A549 (cell line): ENCODE data around the gene PCSK6. TPM values are rescaled to one million over a fixed set of nuclear protein-coding genes. Genes with fewer than 3 reads are reported as not detected.

ENCODE experiments used
- ATAC-seq, 2 experiments: fragments of 200-7000 bp in 1 of 2; fragments of >200 bp in 1 of 2; cut with Nextera tagmentation in 1 of 2; cut with Tn5 transposase in 1 of 2; 3 replicates each; pipeline versions ENCODE4 v1.8.0 to v1.9.1; 2018 to 2020; ENCODE audit warnings: mild to moderate bottlenecking in 1 of 2, moderate library complexity in 1 of 2
- CTCF ChIA-PET: fragments of 300-600 bp; sonication (Branson Sonifier 250); formaldehyde crosslinking; extraction: SDS; loops from one replicate; lab custom pipeline; 2021; ENCODE audit warnings: antibody characterized with exemption, inconsistent platforms; lab: Yijun Ruan, JAX
- POLR2A ChIA-PET: fragments of 350-600 bp; formaldehyde crosslinking; extraction: SDS; loops from one replicate; lab custom pipeline; 2021; ENCODE audit warnings: antibody characterized with exemption, inconsistent platforms; lab: Yijun Ruan, JAX
- DNase-seq, 2 experiments: peaks; one replicate each; pipeline versions ENCODE4 v3.0.0 to v3.0.0-alpha.2; 2011 to 2016; ENCODE audit warnings: low read depth in 1 of 2, low spot score in 1 of 2
- FAIRE-seq: peaks from 2 replicates; lab custom pipeline; 2011; peaks lifted over from hg19 to GRCh38; lab: Jason Lieb, UNC
- H3K27ac ChIP-seq, 2 experiments: fragments of >200 bp; sonication (Bioruptor Twin); formaldehyde crosslinking; 3 replicates each; pipeline ENCODE4 v1.5.1; 2016 to 2017
- H3K4me1 ChIP-seq: fragments of >200 bp; sonication (Bioruptor Twin); formaldehyde crosslinking; 3 replicates; pipeline ENCODE4 v1.6.1; 2016
- H3K4me2 ChIP-seq: fragments of >200 bp; sonication (Bioruptor Twin); formaldehyde crosslinking; 3 replicates; pipeline ENCODE4 v1.6.1; 2016
- H3K4me3 ChIP-seq: fragments of >200 bp; sonication (Bioruptor Twin); formaldehyde crosslinking; 3 replicates; pipeline ENCODE4 v1.5.1; 2016
- H3K9me3 ChIP-seq: fragments of >200 bp; sonication (Bioruptor Twin); formaldehyde crosslinking; 3 replicates; pipeline ENCODE4 v1.6.1; 2016
- ATOH8 ChIP-seq: fragments of 250-450 bp; sonication (Bioruptor Pico); IDR thresholded peaks from 2 replicates; pipeline ENCODE4 v1.5.0; 2020; ENCODE audit warnings: low read depth, mild to moderate bottlenecking, moderate library complexity
- CBX2 ChIP-seq: fragments of 200-600 bp; sonication (generic); IDR thresholded peaks from 2 replicates; pipeline ENCODE4 v1.6.1; 2016; ENCODE audit warnings: low read depth, mild to moderate bottlenecking, borderline replicate concordance
- CBX8 ChIP-seq: fragments of 200-600 bp; sonication (generic); IDR thresholded peaks from 2 replicates; pipeline ENCODE4 v1.6.1; 2016
- EHMT2 ChIP-seq: fragments of 200-600 bp; sonication (generic); IDR thresholded peaks from 2 replicates; pipeline ENCODE4 v1.6.1; 2016; ENCODE audit warnings: antibody characterized with exemption, low read depth, mild to moderate bottlenecking, moderate library complexity
- ESRRA ChIP-seq: fragments of 150-350 bp; IDR thresholded peaks from 2 replicates; pipeline ENCODE4 v1.6.1; 2014; ENCODE audit warnings: mild to moderate bottlenecking, low read length, borderline replicate concordance
- FOSB ChIP-seq: fragments of 250-450 bp; sonication (Bioruptor Pico); IDR thresholded peaks from 2 replicates; pipeline ENCODE4 v1.5.0; 2020; ENCODE audit warnings: mild to moderate bottlenecking, moderate library complexity
- FOSL2 ChIP-seq, 2 experiments: fragments of 450-650 bp in 1 of 2; fragments of >200 bp in 1 of 2; sonication (Bioruptor Twin) in 1 of 2; formaldehyde crosslinking; IDR thresholded peaks; 2 replicates each; pipeline versions ENCODE4 v1.5.0 to v1.6.1; 2016 to 2020; ENCODE audit warnings: mild to moderate bottlenecking in 1 of 2, moderate library complexity in 1 of 2
- HES2 ChIP-seq: fragments of >200 bp; sonication (Bioruptor Twin); formaldehyde crosslinking; IDR thresholded peaks from 2 replicates; pipeline ENCODE4 v1.6.1; 2016
- HOXA7 ChIP-seq: fragments of 250-450 bp; sonication (Bioruptor Pico); IDR thresholded peaks from 2 replicates; pipeline ENCODE4 v1.5.0; 2020; ENCODE audit warnings: mild to moderate bottlenecking, moderate library complexity
- MAZ ChIP-seq: fragments of 150-350 bp; IDR thresholded peaks from 2 replicates; pipeline ENCODE4 v1.6.1; 2014; ENCODE audit warnings: antibody characterized with exemption, low read depth, low read length, borderline replicate concordance
- NFE2L2 ChIP-seq: fragments of 150-350 bp; conservative IDR thresholded peaks from 2 replicates; pipeline ENCODE4 v1.6.1; 2014; ENCODE audit warnings: low read length
- NPAS2 ChIP-seq: fragments of 250-450 bp; sonication (Bioruptor Pico); IDR thresholded peaks from 2 replicates; pipeline ENCODE4 v1.8.0; 2022; ENCODE audit warnings: mild to moderate bottlenecking, moderate library complexity, borderline replicate concordance
- NR3C1 ChIP-seq: fragments of >200 bp; sonication (Bioruptor Twin); formaldehyde crosslinking; IDR thresholded peaks from 3 replicates; pipeline ENCODE4 v1.6.1; 2017
- POLR2A ChIP-seq: IDR thresholded peaks from 2 replicates; pipeline ENCODE4 v1.6.1; 2012; ENCODE audit warnings: mild to moderate bottlenecking, low read length
- RARB ChIP-seq: fragments of 250-450 bp; sonication (Bioruptor Pico); IDR thresholded peaks from 2 replicates; pipeline ENCODE4 v1.8.0; 2021; ENCODE audit warnings: mild to moderate bottlenecking, moderate library complexity
- RFX5 ChIP-seq: fragments of 450-650 bp; IDR thresholded peaks from 2 replicates; pipeline ENCODE4 v1.7.1; 2014; ENCODE audit warnings: antibody characterized with exemption, mild to moderate bottlenecking, moderate library complexity
- TFCP2L1 ChIP-seq: fragments of 250-450 bp; sonication (Bioruptor Pico); IDR thresholded peaks from 2 replicates; pipeline ENCODE4 v1.5.0; 2021; ENCODE audit warnings: mild to moderate bottlenecking
- ZFP36 ChIP-seq: fragments of 450-650 bp; IDR thresholded peaks from 2 replicates; pipeline ENCODE4 v1.6.1; 2014; ENCODE audit warnings: borderline replicate concordance; ENCODE audit not compliant: partially characterized antibody
- WGBS: methylation state at CpG from one replicate; pipeline ENCODE4 v1.1.6; 2017; ENCODE audit errors: missing lambda C conversion rate; 5-methylcytosine and 5-hydroxymethylcytosine counted together
- polyA plus RNA-seq, 4 experiments: library from polyadenylated mRNA; depleted of rRNA in 3 of 4; stranded (reverse); fragments of >200 nt; fragmentation: RNase III in 1 of 4; extraction: RNeasy Plus Mini Kit Qiagen cat#74134 plus additional on column Dnase treatment in 1 of 4; gene quantifications; 2 replicates in 3 of 4; 3 replicates in 1 of 4; pipeline ENCODE4 v1.2.3, GENCODE V29; 2011 to 2017
- TF ChIP-seq, protein P1 (sequence below): IDR thresholded peaks from 2 replicates; pipeline ENCODE4 v1.6.1; 2012
- TF ChIP-seq, protein P2 (sequence below): IDR thresholded peaks from 2 replicates; pipeline ENCODE4 v1.6.1; 2012; ENCODE audit warnings: low read depth, borderline replicate concordance

PCSK6 gene
- polyA plus RNA-seq, 2 of the 4 experiments (the other 2 are of a cell fraction), result 10.0 to 15.2 TPM

DNA sequence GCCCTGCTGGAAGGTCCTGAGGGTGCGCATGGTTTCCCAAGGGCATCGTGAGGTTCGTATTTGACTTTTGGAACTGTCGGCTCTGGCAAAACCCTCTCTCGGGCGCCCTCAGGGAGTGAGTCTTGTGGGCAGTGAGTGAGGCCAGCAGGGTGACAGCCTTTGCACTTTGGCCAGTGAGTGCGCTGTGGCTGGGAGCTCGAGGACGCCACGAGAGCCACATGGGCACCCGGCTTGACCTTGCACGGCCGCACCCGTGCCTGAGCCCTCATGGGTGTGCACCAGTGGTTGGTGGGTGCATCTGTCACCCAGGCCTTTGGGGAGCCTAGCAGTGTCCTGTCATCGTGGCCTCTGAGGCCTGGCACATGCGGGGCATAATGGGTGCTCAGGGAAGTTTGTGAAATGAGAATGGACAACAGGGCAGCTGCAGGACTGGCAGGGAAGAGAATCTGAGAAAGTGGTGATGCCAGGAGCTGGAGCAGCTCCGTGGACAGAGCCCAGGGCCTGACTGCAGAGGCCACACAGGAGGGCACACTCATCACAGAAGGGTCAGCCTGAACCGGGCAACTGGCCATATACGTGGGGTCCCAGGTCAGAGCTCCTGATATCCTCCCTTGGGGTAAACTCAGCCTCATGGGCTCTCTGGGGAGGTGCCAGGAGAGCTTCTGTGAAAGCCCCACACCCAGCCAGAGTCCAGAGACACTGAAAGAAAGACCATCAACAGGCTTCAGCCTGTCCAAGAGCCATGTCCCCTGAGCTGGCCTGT lies 164.1 kb downstream of the PCSK6 start:
- FAIRE-seq, result no peak
- TF ChIP-seq ZFP36 (no peak), HOXA7 (CRISPR knock-in tag) (no peak), RARB (no peak), FOSL2 (IDR thresholded peaks at IDR 0.05) (no peak), FOSL2 (CRISPR knock-in tag; IDR thresholded peaks at IDR 0.05) (no peak), NFE2L2 (no peak), CBX2 (no peak), MAZ (no peak), POLR2A (no peak), ATOH8 (CRISPR knock-in tag) (no peak), NR3C1 (no peak), ESRRA (no peak), TFCP2L1 (CRISPR knock-in tag) (no peak), CBX8 (no peak)
- ATAC-seq, result no peak
- Histone ChIP-seq H3K4me3 (no peak overlapping the region), H3K27ac (no peak overlapping the region), H3K9me3 (no peaks in the 10 kb centered on the region), H3K4me2 (no peak overlapping the region), H3K4me1 (no peaks in the 10 kb centered on the region)
- CTCF ChIA-PET, result interaction anchor here (1.1 to 2.5 kb wide), 4 partner anchors 9 to 315 kb away, joined by 3 to 8 read pairs (median 4); no protein-coding TSS in a partner anchor
- DNase-seq, result no peak
- POLR2A ChIA-PET, result no interaction called here
- WGBS, result 86% methylated on average over 16 of the region's 19 CpGs

- H3K27ac ChIP-seq, result peak overlapping the region in 1 of 2 experiments; percentile 27; a peak in 1 of 6 replicates
- no peaks in the 10 kb centered on the region for H3K4me1 ChIP-seq
- CTCF ChIA-PET, result interaction anchor here (1.0 to 1.2 kb wide), 2 partner anchors 18 to 21 kb away, joined by 3 read pairs; no protein-coding TSS in a partner anchor
- 77% methylated on average over 13 of the region's 13 CpGs for WGBS
- DNase-seq (peak in 1 of 2 experiments; percentile 22), ATAC-seq (no peak), FAIRE-seq (no peak)
- H3K4me2 ChIP-seq, result no peak overlapping the region
- H3K9me3 ChIP-seq, result no peaks in the 10 kb centered on the region
- POLR2A ChIA-PET, result no interaction called here
- H3K4me3 ChIP-seq, result no peak overlapping the region
- TF ChIP-seq MAZ (no peak), NFE2L2 (no peak), NPAS2 (CRISPR knock-in tag) (no peak), TFCP2L1 (CRISPR knock-in tag) (no peak), FOSB (CRISPR knock-in tag) (no peak), EHMT2 (no peak), RFX5 (no peak), HES2 (no peak)
- TF ChIP-seq, protein P1, sequence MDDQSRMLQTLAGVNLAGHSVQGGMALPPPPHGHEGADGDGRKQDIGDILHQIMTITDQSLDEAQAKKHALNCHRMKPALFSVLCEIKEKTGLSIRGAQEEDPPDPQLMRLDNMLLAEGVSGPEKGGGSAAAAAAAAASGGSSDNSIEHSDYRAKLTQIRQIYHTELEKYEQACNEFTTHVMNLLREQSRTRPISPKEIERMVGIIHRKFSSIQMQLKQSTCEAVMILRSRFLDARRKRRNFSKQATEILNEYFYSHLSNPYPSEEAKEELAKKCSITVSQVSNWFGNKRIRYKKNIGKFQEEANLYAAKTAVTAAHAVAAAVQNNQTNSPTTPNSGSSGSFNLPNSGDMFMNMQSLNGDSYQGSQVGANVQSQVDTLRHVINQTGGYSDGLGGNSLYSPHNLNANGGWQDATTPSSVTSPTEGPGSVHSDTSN, result no peak
- TF ChIP-seq, protein P2, sequence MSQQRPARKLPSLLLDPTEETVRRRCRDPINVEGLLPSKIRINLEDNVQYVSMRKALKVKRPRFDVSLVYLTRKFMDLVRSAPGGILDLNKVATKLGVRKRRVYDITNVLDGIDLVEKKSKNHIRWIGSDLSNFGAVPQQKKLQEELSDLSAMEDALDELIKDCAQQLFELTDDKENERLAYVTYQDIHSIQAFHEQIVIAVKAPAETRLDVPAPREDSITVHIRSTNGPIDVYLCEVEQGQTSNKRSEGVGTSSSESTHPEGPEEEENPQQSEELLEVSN, result no peak
These were observed 164.9 kb downstream of the PCSK6 start for GRCh38 chr15:101324524-101325177.
